GM23338 (cell line): Measurements from ENCODE around the gene EMP2. TPM values are rescaled to one million over a fixed set of nuclear protein-coding genes. Genes with fewer than 3 reads are reported as not detected.

Source experiments
- ATAC-seq: fragments of 200-7000 bp; cut with Tn5 transposase; 3 replicates; pipeline ENCODE4 v1.9.1; 2020
- DNase-seq: peaks from one replicate; pipeline ENCODE4 v3.0.0-alpha.2; 2015; ENCODE audit warnings: low spot score
- H2AFZ ChIP-seq: fragments of 200-600 bp; sonication (generic); 2 replicates; pipeline ENCODE4 v1.8.0; 2016; ENCODE audit warnings: antibody characterized with exemption, mild to moderate bottlenecking, moderate library complexity
- H3F3A ChIP-seq: fragments of 200-600 bp; sonication (generic); replicated peaks from 2 replicates; pipeline ENCODE4 v1.8.0; 2017; ENCODE audit warnings: antibody characterized with exemption, mixed run types, low read depth
- H3K27ac ChIP-seq: fragments of 200-600 bp; sonication (generic); 2 replicates; pipeline ENCODE4 v1.6.1; 2016; ENCODE audit warnings: low read depth
- H3K27me3 ChIP-seq: fragments of 200-600 bp; sonication (generic); 2 replicates; pipeline ENCODE4 v1.8.0; 2016; ENCODE audit warnings: mild to moderate bottlenecking, mixed run types, moderate library complexity; ENCODE audit not compliant: insufficient read depth
- H3K36me3 ChIP-seq: fragments of 200-600 bp; sonication (generic); 2 replicates; pipeline ENCODE4 v1.8.0; 2016; ENCODE audit warnings: mild to moderate bottlenecking; ENCODE audit not compliant: insufficient read depth
- H3K4me1 ChIP-seq: fragments of 200-600 bp; sonication (generic); 2 replicates; pipeline ENCODE4 v1.8.0; 2016; ENCODE audit warnings: mild to moderate bottlenecking, moderate library complexity; ENCODE audit not compliant: insufficient read depth
- H3K4me2 ChIP-seq: fragments of 200-600 bp; sonication (generic); 2 replicates; pipeline ENCODE4 v1.7.1; 2017; ENCODE audit warnings: mixed run types
- H3K4me3 ChIP-seq: fragments of 200-600 bp; sonication (generic); 2 replicates; pipeline ENCODE4 v1.6.1; 2016; ENCODE audit warnings: mixed run types
- H3K79me2 ChIP-seq: fragments of 200-600 bp; sonication (generic); replicated peaks from 2 replicates; pipeline ENCODE4 v1.8.0; 2017; ENCODE audit warnings: mild to moderate bottlenecking; ENCODE audit not compliant: insufficient read depth
- H3K9me2 ChIP-seq: fragments of 200-600 bp; sonication (generic); 2 replicates; pipeline ENCODE4 v1.8.0; 2017; ENCODE audit not compliant: insufficient read depth
- H4K20me1 ChIP-seq: fragments of 200-600 bp; sonication (generic); replicated peaks from 2 replicates; pipeline ENCODE4 v1.8.0; 2017; ENCODE audit warnings: mild to moderate bottlenecking; ENCODE audit not compliant: insufficient read depth
- H3K27ac Mint-ChIP-seq: 2 replicates; pipeline ENCODE4 v1.8.0; 2020; ENCODE audit warnings: inconsistent platforms, mild to moderate bottlenecking, moderate library complexity, mixed read lengths
- H3K27me3 Mint-ChIP-seq: 3 replicates; pipeline ENCODE4 v1.8.0; 2022; ENCODE audit warnings: low read depth, mild to moderate bottlenecking, moderate library complexity, mixed read lengths, inconsistent platforms; ENCODE audit not compliant: insufficient read depth, poor library complexity
- H3K36me3 Mint-ChIP-seq: 3 replicates; pipeline ENCODE4 v1.8.0; 2021; ENCODE audit warnings: low read depth, mild to moderate bottlenecking, inconsistent platforms, moderate library complexity, mixed read lengths
- H3K4me1 Mint-ChIP-seq: 3 replicates; pipeline ENCODE4 v1.8.0; 2020; ENCODE audit warnings: mild to moderate bottlenecking, inconsistent platforms, mixed read lengths
- H3K4me3 Mint-ChIP-seq: 3 replicates; pipeline ENCODE4 v1.8.0; 2021; ENCODE audit warnings: moderate library complexity, mild to moderate bottlenecking, inconsistent platforms, mixed read lengths
- H3K9me3 Mint-ChIP-seq: 3 replicates; pipeline ENCODE4 v1.8.0; 2020; ENCODE audit warnings: moderate library complexity, mild to moderate bottlenecking, inconsistent platforms, mixed read lengths
- CREB1 ChIP-seq: fragments of 250-450 bp; sonication (Bioruptor Pico); IDR thresholded peaks from 2 replicates; pipeline ENCODE4 v1.5.0; 2020; ENCODE audit warnings: low read depth, mild to moderate bottlenecking, moderate library complexity
- CTCF ChIP-seq, 2 experiments: fragments of 200-600 bp in 1 of 2; sonication (generic) in 1 of 2; conservative IDR thresholded peaks; 2 replicates each; pipeline versions ENCODE4 v1.5.1 to v1.6.1; 2016 to 2017; ENCODE audit warnings: antibody characterized with exemption in 2 of 2, low read depth in 2 of 2, mild to moderate bottlenecking in 2 of 2, moderate library complexity in 1 of 2
- EZH2 ChIP-seq: fragments of 200-600 bp; sonication (generic); IDR thresholded peaks from one replicate; pipeline ENCODE4 v1.8.0; 2017; ENCODE audit warnings: antibody characterized with exemption, mild to moderate bottlenecking, low read depth; ENCODE audit not compliant: unreplicated experiment
- EZH2phosphoT487 ChIP-seq: fragments of 200-600 bp; sonication (generic); IDR thresholded peaks from one replicate; pipeline ENCODE4 v1.8.1; 2018; ENCODE audit warnings: antibody characterized with exemption; ENCODE audit not compliant: unreplicated experiment
- JUNB ChIP-seq: IDR thresholded peaks from one replicate; pipeline ENCODE4 v1.6.1; 2016; ENCODE audit warnings: antibody characterized with exemption; ENCODE audit not compliant: unreplicated experiment
- NANOG ChIP-seq: IDR thresholded peaks from 2 replicates; pipeline ENCODE4 v1.6.1; 2016; ENCODE audit warnings: antibody characterized with exemption, borderline replicate concordance
- POLR2AphosphoS5 ChIP-seq: IDR thresholded peaks from 2 replicates; pipeline ENCODE4 v1.6.1; 2016; ENCODE audit warnings: antibody characterized with exemption, low read depth
- REST ChIP-seq: IDR thresholded peaks from one replicate; pipeline ENCODE4 v1.6.1; 2018; ENCODE audit warnings: antibody characterized with exemption; ENCODE audit not compliant: unreplicated experiment
- STAT1 ChIP-seq: IDR thresholded peaks from one replicate; pipeline ENCODE4 v1.6.1; 2016; ENCODE audit warnings: antibody characterized with exemption; ENCODE audit not compliant: unreplicated experiment
- ZNF114 ChIP-seq: fragments of 250-450 bp; sonication (Bioruptor Pico); IDR thresholded peaks from 2 replicates; pipeline ENCODE4 v1.5.0; 2020; ENCODE audit warnings: mild to moderate bottlenecking, moderate library complexity
- ZNF331 ChIP-seq: fragments of 250-450 bp; sonication (Bioruptor Pico); IDR thresholded peaks from 2 replicates; pipeline ENCODE4 v1.5.0; 2020; ENCODE audit warnings: low read depth, mild to moderate bottlenecking, moderate library complexity
- polyA plus RNA-seq: library from polyadenylated mRNA; unstranded; fragments of >200 nt; fragmentation: Nextera tagmentation; extraction: Ambion mirVana; gene quantifications from 2 replicates; pipeline ENCODE4 v1.2.1, GENCODE V29; 2016
- total RNA-seq: library from RNA; depleted of rRNA; stranded (reverse); fragments of >200 nt; shearing (Covaris generic); gene quantifications from 2 replicates; pipeline ENCODE4 v1.2.3, GENCODE V29; 2014
- TF ChIP-seq, protein P1 (sequence below): fragments of 250-450 bp; sonication (Bioruptor Pico); IDR thresholded peaks from 2 replicates; pipeline ENCODE4 v1.5.0; 2020; ENCODE audit warnings: mild to moderate bottlenecking, moderate library complexity
- TF ChIP-seq, protein P2 (sequence below): IDR thresholded peaks from 2 replicates; pipeline ENCODE4 v1.6.1; 2016; ENCODE audit warnings: antibody characterized with exemption

The EMP2 gene
- total and polyA plus RNA-seq, 2 experiments from 2014 or later: 7.3 to 40.1 TPM

- Histone ChIP-seq H3F3A (0 out of 2 replicates have a peak, but pooled peaks cover 3% of the 10 kb centered on the region), H3K36me3 (no peaks in the 10 kb centered on the region), H4K20me1 (no peaks in the 10 kb centered on the region), H3K4me2 (no peak overlapping the region), H3K4me1 (peaks cover 24% of the 10 kb centered on the region), H3K27me3 (no peaks in the 10 kb centered on the region), H3K27ac (no peak overlapping the region), H3K4me3 (no peak overlapping the region), H3K79me2 (no peaks in the 10 kb centered on the region), H2AFZ (peak overlapping the region; percentile 29; the same call in 1 of the 2 replicates), H3K9me2 (no peaks in the 10 kb centered on the region)
- no peak overlapping the region for H3K27ac Mint-ChIP-seq
- TF ChIP-seq POLR2AphosphoS5: no peak
- TF ChIP-seq EZH2phosphoT487: no peak
- TF ChIP-seq JUNB: no peak
- no peak for TF ChIP-seq NANOG
- no peak for TF ChIP-seq CREB1 (CRISPR knock-in tag)
- TF ChIP-seq, protein P1, sequence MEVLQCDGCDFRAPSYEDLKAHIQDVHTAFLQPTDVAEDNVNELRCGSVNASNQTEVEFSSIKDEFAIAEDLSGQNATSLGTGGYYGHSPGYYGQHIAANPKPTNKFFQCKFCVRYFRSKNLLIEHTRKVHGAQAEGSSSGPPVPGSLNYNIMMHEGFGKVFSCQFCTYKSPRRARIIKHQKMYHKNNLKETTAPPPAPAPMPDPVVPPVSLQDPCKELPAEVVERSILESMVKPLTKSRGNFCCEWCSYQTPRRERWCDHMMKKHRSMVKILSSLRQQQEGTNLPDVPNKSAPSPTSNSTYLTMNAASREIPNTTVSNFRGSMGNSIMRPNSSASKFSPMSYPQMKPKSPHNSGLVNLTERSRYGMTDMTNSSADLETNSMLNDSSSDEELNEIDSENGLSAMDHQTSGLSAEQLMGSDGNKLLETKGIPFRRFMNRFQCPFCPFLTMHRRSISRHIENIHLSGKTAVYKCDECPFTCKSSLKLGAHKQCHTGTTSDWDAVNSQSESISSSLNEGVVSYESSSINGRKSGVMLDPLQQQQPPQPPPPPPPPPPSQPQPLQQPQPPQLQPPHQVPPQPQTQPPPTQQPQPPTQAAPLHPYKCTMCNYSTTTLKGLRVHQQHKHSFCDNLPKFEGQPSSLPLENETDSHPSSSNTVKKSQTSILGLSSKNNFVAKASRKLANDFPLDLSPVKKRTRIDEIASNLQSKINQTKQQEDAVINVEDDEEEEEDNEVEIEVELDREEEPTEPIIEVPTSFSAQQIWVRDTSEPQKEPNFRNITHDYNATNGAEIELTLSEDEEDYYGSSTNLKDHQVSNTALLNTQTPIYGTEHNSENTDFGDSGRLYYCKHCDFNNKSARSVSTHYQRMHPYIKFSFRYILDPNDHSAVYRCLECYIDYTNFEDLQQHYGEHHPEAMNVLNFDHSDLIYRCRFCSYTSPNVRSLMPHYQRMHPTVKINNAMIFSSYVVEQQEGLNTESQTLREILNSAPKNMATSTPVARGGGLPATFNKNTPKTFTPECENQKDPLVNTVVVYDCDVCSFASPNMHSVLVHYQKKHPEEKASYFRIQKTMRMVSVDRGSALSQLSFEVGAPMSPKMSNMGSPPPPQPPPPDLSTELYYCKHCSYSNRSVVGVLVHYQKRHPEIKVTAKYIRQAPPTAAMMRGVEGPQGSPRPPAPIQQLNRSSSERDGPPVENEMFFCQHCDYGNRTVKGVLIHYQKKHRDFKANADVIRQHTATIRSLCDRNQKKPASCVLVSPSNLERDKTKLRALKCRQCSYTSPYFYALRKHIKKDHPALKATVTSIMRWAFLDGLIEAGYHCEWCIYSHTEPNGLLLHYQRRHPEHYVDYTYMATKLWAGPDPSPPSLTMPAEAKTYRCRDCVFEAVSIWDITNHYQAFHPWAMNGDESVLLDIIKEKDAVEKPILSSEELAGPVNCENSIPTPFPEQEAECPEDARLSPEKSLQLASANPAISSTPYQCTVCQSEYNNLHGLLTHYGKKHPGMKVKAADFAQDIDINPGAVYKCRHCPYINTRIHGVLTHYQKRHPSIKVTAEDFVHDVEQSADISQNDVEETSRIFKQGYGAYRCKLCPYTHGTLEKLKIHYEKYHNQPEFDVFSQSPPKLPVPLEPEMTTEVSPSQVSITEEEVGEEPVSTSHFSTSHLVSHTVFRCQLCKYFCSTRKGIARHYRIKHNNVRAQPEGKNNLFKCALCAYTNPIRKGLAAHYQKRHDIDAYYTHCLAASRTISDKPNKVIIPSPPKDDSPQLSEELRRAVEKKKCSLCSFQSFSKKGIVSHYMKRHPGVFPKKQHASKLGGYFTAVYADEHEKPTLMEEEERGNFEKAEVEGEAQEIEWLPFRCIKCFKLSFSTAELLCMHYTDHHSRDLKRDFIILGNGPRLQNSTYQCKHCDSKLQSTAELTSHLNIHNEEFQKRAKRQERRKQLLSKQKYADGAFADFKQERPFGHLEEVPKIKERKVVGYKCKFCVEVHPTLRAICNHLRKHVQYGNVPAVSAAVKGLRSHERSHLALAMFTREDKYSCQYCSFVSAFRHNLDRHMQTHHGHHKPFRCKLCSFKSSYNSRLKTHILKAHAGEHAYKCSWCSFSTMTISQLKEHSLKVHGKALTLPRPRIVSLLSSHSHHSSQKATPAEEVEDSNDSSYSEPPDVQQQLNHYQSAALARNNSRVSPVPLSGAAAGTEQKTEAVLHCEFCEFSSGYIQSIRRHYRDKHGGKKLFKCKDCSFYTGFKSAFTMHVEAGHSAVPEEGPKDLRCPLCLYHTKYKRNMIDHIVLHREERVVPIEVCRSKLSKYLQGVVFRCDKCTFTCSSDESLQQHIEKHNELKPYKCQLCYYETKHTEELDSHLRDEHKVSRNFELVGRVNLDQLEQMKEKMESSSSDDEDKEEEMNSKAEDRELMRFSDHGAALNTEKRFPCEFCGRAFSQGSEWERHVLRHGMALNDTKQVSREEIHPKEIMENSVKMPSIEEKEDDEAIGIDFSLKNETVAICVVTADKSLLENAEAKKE (CRISPR knock-in tag): no peak
- no peak for TF ChIP-seq EZH2
- TF ChIP-seq ZNF331 (CRISPR knock-in tag): no peak
- TF ChIP-seq STAT1: no peak
- no peak for TF ChIP-seq REST
- TF ChIP-seq ZNF114 (CRISPR knock-in tag): no peak
- no peak for TF ChIP-seq CTCF (conservative IDR thresholded peaks at IDR 0.05; ENCODE audit: low read depth in 2 of 2)
- TF ChIP-seq, protein P2, sequence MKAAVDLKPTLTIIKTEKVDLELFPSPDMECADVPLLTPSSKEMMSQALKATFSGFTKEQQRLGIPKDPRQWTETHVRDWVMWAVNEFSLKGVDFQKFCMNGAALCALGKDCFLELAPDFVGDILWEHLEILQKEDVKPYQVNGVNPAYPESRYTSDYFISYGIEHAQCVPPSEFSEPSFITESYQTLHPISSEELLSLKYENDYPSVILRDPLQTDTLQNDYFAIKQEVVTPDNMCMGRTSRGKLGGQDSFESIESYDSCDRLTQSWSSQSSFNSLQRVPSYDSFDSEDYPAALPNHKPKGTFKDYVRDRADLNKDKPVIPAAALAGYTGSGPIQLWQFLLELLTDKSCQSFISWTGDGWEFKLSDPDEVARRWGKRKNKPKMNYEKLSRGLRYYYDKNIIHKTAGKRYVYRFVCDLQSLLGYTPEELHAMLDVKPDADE: no peak
- DNase-seq (no peak), ATAC-seq (no peak)
- no peak overlapping the region for H3K4me3 Mint-ChIP-seq
- H3K27me3 Mint-ChIP-seq: peaks cover 12% of the 10 kb centered on the region
- H3K36me3 Mint-ChIP-seq: no peaks in the 10 kb centered on the region; the same call in 2 of the 3 replicates
- no peaks in the 10 kb centered on the region; the same call in 2 of the 3 replicates for H3K9me3 Mint-ChIP-seq
- peaks cover 28% of the 10 kb centered on the region for H3K4me1 Mint-ChIP-seq
Observed at GRCh38 chr16:10584981-10585438, 4.6 kb upstream of the EMP2 start.
